Liver (tissue), 9 donors: ENCODE results near the gene SLC25A19. TPM values are rescaled to one million over a fixed set of nuclear protein-coding genes. Genes with fewer than 3 reads are reported as not detected.

Source experiments
- DNase-seq: peaks from one replicate; pipeline ENCODE4 v3.0.0-alpha.2; 2017; ENCODE audit warnings: low spot score
- H3K27ac ChIP-seq, 2 donors: one replicate each; pipeline ENCODE4 v1.7.0; 2013; ENCODE audit warnings: inconsistent platforms in 2 of 2, low read length in 2 of 2, control low read depth in 1 of 2, low read depth in 1 of 2, mild to moderate bottlenecking in 1 of 2
- H3K27me3 ChIP-seq, 4 donors: one replicate each; pipeline versions ENCODE4 v1.6.1 to v1.7.0; 2013; ENCODE audit warnings: low read length in 3 of 4, inconsistent platforms in 1 of 4, mild to moderate bottlenecking in 1 of 4, moderate library complexity in 1 of 4; ENCODE audit not compliant: control insufficient read depth in 4 of 4, insufficient read depth in 4 of 4
- H3K36me3 ChIP-seq, 4 donors: one replicate each; pipeline versions ENCODE4 v1.6.1 to v1.7.0; 2013; ENCODE audit warnings: low read length in 3 of 4, mild to moderate bottlenecking in 3 of 4, low read depth in 1 of 4, moderate library complexity in 1 of 4; ENCODE audit not compliant: control insufficient read depth in 4 of 4, insufficient read depth in 3 of 4
- H3K4me1 ChIP-seq, 4 donors: one replicate each; pipeline versions ENCODE4 v1.6.1 to v1.7.0; 2013; ENCODE audit warnings: low read length in 3 of 4, mild to moderate bottlenecking in 3 of 4, moderate library complexity in 1 of 4; ENCODE audit not compliant: control insufficient read depth in 4 of 4, insufficient read depth in 4 of 4
- H3K4me3 ChIP-seq, 3 donors: one replicate each; pipeline versions ENCODE4 v1.6.1 to v1.7.0; 2013; ENCODE audit warnings: low read length in 3 of 3, control low read depth in 1 of 3, low read depth in 1 of 3, mild to moderate bottlenecking in 1 of 3
- H3K9ac ChIP-seq, 2 donors: one replicate each; pipeline ENCODE4 v1.7.0; 2013; ENCODE audit warnings: low read length in 2 of 2, mild to moderate bottlenecking in 2 of 2, moderate library complexity in 2 of 2, control low read depth in 1 of 2, low read depth in 1 of 2
- H3K9me3 ChIP-seq, 4 donors: one replicate each; pipeline versions ENCODE4 v1.6.1 to v1.7.0; 2013; ENCODE audit warnings: low read length in 3 of 4; ENCODE audit not compliant: control insufficient read depth in 4 of 4
- EGR1 ChIP-seq, 2 donors: IDR thresholded peaks; 2 replicates each; pipeline ENCODE4 v1.6.1; 2016 to 2018; ENCODE audit warnings: antibody characterized with exemption in 2 of 2, low read depth in 2 of 2
- FOXA1 ChIP-seq: IDR thresholded peaks from 2 replicates; pipeline ENCODE4 v1.6.1; 2016; ENCODE audit warnings: antibody characterized with exemption
- FOXA2 ChIP-seq: IDR thresholded peaks from 2 replicates; pipeline ENCODE4 v1.6.1; 2016; ENCODE audit warnings: antibody characterized with exemption
- GABPA ChIP-seq, 2 donors: IDR thresholded peaks in 1 of 2; conservative IDR thresholded peaks in 1 of 2; 2 replicates each; pipeline ENCODE4 v1.6.1; 2016; ENCODE audit warnings: antibody characterized with exemption in 2 of 2, mild to moderate bottlenecking in 1 of 2, moderate library complexity in 1 of 2
- HNF4A ChIP-seq, 2 donors: conservative IDR thresholded peaks; 2 replicates each; pipeline ENCODE4 v1.6.1; 2016; ENCODE audit warnings: antibody characterized with exemption in 2 of 2, mild to moderate bottlenecking in 2 of 2
- HNF4G ChIP-seq: IDR thresholded peaks from 2 replicates; pipeline ENCODE4 v1.6.1; 2016; ENCODE audit warnings: antibody characterized with exemption
- JUND ChIP-seq, 2 donors: IDR thresholded peaks; 2 replicates each; pipeline ENCODE4 v1.6.1; 2016; ENCODE audit warnings: antibody characterized with exemption in 2 of 2
- NR2F2 ChIP-seq: IDR thresholded peaks from 2 replicates; pipeline ENCODE4 v1.6.1; 2016; ENCODE audit warnings: antibody characterized with exemption
- RAD21 ChIP-seq, 2 donors: IDR thresholded peaks; 2 replicates each; pipeline ENCODE4 v1.6.1; 2016; ENCODE audit warnings: antibody characterized with exemption in 2 of 2, mild to moderate bottlenecking in 2 of 2
- RXRA ChIP-seq, 2 donors: IDR thresholded peaks; 2 replicates each; pipeline ENCODE4 v1.6.1; 2017 to 2018; ENCODE audit warnings: antibody characterized with exemption in 2 of 2, mild to moderate bottlenecking in 1 of 2
- SP1 ChIP-seq: IDR thresholded peaks from 2 replicates; pipeline ENCODE4 v1.6.1; 2018; ENCODE audit warnings: antibody characterized with exemption, mild to moderate bottlenecking
- TAF1 ChIP-seq: conservative IDR thresholded peaks from 2 replicates; pipeline ENCODE4 v1.6.1; 2016; ENCODE audit warnings: antibody characterized with exemption, mild to moderate bottlenecking
- YY1 ChIP-seq: IDR thresholded peaks from 2 replicates; pipeline ENCODE4 v1.6.1; 2016; ENCODE audit warnings: antibody characterized with exemption, mild to moderate bottlenecking
- WGBS: extraction: QIAGEN DNeasy Blood & Tissue Kit; methylation state at CpG from one replicate; pipeline ENCODE4 v1.1.7; 2013; 5-methylcytosine and 5-hydroxymethylcytosine counted together
- polyA plus RNA-seq, 2 donors: library from polyadenylated mRNA; stranded (reverse) in 1 of 2; unstranded in 1 of 2; fragments of 200-250 nt in 1 of 2; fragments of >200 nt in 1 of 2; fragmentation: Nextera tagmentation in 1 of 2; extraction: Ambion mirVana in 1 of 2; gene quantifications; one replicate each; pipeline versions ENCODE4 v1.2.1 to v1.2.3, GENCODE V29; 2013 to 2015
- total RNA-seq, 2 donors: library from RNA; depleted of rRNA; stranded (reverse); fragments of >200 nt; gene quantifications; one replicate each; pipeline ENCODE4 v1.2.3, GENCODE V29; 2014
- TF ChIP-seq, protein P1 (sequence below): IDR thresholded peaks from 2 replicates; pipeline ENCODE4 v1.6.1; 2016; ENCODE audit warnings: antibody characterized with exemption, mild to moderate bottlenecking
- TF ChIP-seq, protein P2 (sequence below): IDR thresholded peaks from 2 replicates; pipeline ENCODE4 v1.6.1; 2016; ENCODE audit warnings: antibody characterized with exemption
- TF ChIP-seq, protein P3 (sequence below): IDR thresholded peaks from 2 replicates; pipeline ENCODE4 v1.6.1; 2016; ENCODE audit warnings: antibody characterized with exemption
- TF ChIP-seq, protein P4 (sequence below): fragments of 150-350 bp; IDR thresholded peaks from 2 replicates; pipeline ENCODE4 v1.5.1; 2017; ENCODE audit warnings: improper control_type of control experiment, low read depth, low read length; ENCODE audit not compliant: missing input control
- TF ChIP-seq, protein P5 (sequence below): IDR thresholded peaks from 2 replicates; pipeline ENCODE4 v1.6.1; 2016; ENCODE audit warnings: antibody characterized with exemption
- donor health status: healthy.
- donor health status: healthy.
- donor health status: healthy.
- donor health status: healthy.
- donor health status: healthy.

Gene SLC25A19
- total and polyA plus RNA-seq, 4 donors: 4.7 to 9.5 (median 6.6) TPM

DNA sequence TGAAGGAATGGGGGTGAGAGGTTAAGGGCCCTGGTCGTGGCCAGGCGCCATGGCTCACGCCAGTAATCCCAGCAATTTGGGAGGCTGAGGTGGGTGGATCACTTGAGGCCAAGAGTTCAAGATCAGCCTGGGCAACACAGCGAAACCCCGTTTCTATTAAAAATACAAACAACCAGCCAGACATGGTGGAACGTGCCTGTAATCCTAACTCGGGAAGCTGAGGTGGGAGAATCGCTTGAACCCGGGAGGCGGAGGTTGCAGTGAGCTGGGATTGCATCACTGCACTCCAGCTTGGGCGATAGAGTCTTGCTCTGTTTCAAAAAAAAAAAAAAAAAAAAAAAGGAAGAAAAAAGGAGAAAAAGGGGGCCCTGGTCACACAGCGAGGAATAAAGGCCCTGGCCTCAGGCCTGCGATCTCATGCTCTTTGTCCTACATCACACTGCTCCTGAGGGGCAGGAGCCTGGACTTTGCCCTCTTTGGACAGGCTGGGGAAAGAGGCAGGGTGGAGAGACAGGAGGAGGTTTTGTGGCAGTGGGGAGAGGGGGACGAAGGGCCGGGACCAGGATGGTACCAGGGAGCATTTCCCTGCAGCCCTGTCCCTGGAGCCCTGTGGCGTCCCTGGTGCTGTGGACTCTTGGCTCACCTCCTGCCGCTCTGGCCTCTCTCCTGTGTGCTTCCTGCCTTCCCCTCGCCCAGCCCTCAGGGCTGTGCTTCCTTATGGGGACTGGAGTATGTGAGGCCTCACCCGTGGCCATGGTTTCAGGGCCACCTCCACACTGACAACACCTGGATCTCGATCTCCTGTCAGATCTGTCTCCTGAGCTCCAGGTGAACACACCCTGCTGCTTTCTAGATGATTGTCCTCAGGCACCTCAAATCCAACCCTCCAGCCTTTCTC, 19.7 kb upstream of the SLC25A19 start:
- no peaks in the 10 kb centered on the region for H3K9me3 ChIP-seq
- no peak overlapping the region for H3K4me3 ChIP-seq
- 32% methylated on average over 20 of the region's 20 CpGs for WGBS
- DNase-seq: peak; percentile 51
- H3K9ac ChIP-seq: no peak overlapping the region
- peak in 1 of 2 donors; percentile 51 for TF ChIP-seq JUND (IDR thresholded peaks at IDR 0.05)
- peak; percentile 85 to 86 for TF ChIP-seq RXRA (IDR thresholded peaks at IDR 0.05)
- TF ChIP-seq, protein P1, sequence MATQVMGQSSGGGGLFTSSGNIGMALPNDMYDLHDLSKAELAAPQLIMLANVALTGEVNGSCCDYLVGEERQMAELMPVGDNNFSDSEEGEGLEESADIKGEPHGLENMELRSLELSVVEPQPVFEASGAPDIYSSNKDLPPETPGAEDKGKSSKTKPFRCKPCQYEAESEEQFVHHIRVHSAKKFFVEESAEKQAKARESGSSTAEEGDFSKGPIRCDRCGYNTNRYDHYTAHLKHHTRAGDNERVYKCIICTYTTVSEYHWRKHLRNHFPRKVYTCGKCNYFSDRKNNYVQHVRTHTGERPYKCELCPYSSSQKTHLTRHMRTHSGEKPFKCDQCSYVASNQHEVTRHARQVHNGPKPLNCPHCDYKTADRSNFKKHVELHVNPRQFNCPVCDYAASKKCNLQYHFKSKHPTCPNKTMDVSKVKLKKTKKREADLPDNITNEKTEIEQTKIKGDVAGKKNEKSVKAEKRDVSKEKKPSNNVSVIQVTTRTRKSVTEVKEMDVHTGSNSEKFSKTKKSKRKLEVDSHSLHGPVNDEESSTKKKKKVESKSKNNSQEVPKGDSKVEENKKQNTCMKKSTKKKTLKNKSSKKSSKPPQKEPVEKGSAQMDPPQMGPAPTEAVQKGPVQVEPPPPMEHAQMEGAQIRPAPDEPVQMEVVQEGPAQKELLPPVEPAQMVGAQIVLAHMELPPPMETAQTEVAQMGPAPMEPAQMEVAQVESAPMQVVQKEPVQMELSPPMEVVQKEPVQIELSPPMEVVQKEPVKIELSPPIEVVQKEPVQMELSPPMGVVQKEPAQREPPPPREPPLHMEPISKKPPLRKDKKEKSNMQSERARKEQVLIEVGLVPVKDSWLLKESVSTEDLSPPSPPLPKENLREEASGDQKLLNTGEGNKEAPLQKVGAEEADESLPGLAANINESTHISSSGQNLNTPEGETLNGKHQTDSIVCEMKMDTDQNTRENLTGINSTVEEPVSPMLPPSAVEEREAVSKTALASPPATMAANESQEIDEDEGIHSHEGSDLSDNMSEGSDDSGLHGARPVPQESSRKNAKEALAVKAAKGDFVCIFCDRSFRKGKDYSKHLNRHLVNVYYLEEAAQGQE: peak; percentile 54
- peak; percentile 92 for TF ChIP-seq HNF4G
- TF ChIP-seq EGR1 (IDR thresholded peaks at IDR 0.05; ENCODE audit: low read depth in 2 of 2): no peak
- TF ChIP-seq FOXA2: no peak
- TF ChIP-seq FOXA1: peak; percentile 25
- TF ChIP-seq YY1: no peak
- TF ChIP-seq, protein P2, sequence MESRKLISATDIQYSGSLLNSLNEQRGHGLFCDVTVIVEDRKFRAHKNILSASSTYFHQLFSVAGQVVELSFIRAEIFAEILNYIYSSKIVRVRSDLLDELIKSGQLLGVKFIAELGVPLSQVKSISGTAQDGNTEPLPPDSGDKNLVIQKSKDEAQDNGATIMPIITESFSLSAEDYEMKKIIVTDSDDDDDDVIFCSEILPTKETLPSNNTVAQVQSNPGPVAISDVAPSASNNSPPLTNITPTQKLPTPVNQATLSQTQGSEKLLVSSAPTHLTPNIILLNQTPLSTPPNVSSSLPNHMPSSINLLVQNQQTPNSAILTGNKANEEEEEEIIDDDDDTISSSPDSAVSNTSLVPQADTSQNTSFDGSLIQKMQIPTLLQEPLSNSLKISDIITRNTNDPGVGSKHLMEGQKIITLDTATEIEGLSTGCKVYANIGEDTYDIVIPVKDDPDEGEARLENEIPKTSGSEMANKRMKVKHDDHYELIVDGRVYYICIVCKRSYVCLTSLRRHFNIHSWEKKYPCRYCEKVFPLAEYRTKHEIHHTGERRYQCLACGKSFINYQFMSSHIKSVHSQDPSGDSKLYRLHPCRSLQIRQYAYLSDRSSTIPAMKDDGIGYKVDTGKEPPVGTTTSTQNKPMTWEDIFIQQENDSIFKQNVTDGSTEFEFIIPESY: no peak
- TF ChIP-seq GABPA (IDR thresholded peaks at IDR 0.05 in 1 of 2, conservative IDR thresholded peaks at IDR 0.05 in 1 of 2): no peak
- peak; percentile 98 for TF ChIP-seq SP1
- TF ChIP-seq, protein P3, sequence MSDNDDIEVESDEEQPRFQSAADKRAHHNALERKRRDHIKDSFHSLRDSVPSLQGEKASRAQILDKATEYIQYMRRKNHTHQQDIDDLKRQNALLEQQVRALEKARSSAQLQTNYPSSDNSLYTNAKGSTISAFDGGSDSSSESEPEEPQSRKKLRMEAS: peak; percentile 38
- TF ChIP-seq, protein P4, sequence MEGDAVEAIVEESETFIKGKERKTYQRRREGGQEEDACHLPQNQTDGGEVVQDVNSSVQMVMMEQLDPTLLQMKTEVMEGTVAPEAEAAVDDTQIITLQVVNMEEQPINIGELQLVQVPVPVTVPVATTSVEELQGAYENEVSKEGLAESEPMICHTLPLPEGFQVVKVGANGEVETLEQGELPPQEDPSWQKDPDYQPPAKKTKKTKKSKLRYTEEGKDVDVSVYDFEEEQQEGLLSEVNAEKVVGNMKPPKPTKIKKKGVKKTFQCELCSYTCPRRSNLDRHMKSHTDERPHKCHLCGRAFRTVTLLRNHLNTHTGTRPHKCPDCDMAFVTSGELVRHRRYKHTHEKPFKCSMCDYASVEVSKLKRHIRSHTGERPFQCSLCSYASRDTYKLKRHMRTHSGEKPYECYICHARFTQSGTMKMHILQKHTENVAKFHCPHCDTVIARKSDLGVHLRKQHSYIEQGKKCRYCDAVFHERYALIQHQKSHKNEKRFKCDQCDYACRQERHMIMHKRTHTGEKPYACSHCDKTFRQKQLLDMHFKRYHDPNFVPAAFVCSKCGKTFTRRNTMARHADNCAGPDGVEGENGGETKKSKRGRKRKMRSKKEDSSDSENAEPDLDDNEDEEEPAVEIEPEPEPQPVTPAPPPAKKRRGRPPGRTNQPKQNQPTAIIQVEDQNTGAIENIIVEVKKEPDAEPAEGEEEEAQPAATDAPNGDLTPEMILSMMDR: no peak
- TF ChIP-seq, protein P5, sequence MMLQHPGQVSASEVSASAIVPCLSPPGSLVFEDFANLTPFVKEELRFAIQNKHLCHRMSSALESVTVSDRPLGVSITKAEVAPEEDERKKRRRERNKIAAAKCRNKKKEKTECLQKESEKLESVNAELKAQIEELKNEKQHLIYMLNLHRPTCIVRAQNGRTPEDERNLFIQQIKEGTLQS: no peak
- TF ChIP-seq TAF1: no peak
- TF ChIP-seq HNF4A (conservative IDR thresholded peaks at IDR 0.05): peak; percentile 95 to 96
- TF ChIP-seq NR2F2: no peak
- peak; percentile 7 to 35 for TF ChIP-seq RAD21 (IDR thresholded peaks at IDR 0.05)
- no peaks in the 10 kb centered on the region for H3K27me3 ChIP-seq
- H3K36me3 ChIP-seq: no peaks in the 10 kb centered on the region
- H3K4me1 ChIP-seq: peaks cover 3 to 25% (median 18%) of the 10 kb centered on the region in 4 donors
- peak overlapping the region; percentile 42 to 77 for H3K27ac ChIP-seq
